IMR-90 (cell line): ENCODE data around the gene HPS6. TPM values are rescaled to one million over a fixed set of nuclear protein-coding genes. Genes with fewer than 3 reads are reported as not detected.
A peak's percentile ranks its signal among the peaks of the same experiment; 100 is the strongest.

ENCODE experiments used
- ATAC-seq: fragments of 200-7000 bp; cut with Tn5 transposase; 2 replicates; pipeline ENCODE4 v1.9.1; 2020; ENCODE audit warnings: low read depth, mild to moderate bottlenecking, moderate library complexity
- BruUV-seq: library from RNA; stranded (reverse); fragments of 400-500 nt; replicated peaks from 2 replicates; lab custom pipeline; 2021; lab: Mats Ljungman, UMichigan
- CTCF ChIA-PET: fragments of 300-600 bp; formaldehyde crosslinking; extraction: SDS; loops from one replicate; lab custom pipeline; 2021; ENCODE audit warnings: antibody characterized with exemption; lab: Yijun Ruan, JAX
- POLR2A ChIA-PET: fragments of 300-600 bp; sonication (Branson Sonifier 250); formaldehyde crosslinking; loops from one replicate; lab custom pipeline; 2022; ENCODE audit warnings: antibody characterized with exemption; ENCODE audit not compliant: unreplicated experiment; lab: Charles Lee
- DNase-seq: peaks from one replicate; pipeline ENCODE4 v3.0.0; 2013
- H2AFZ ChIP-seq: replicated peaks from 2 replicates; pipeline ENCODE3; 2013; ENCODE audit warnings: low read length, mild to moderate bottlenecking; ENCODE audit not compliant: poor library complexity
- H2AK5ac ChIP-seq: 2 replicates; pipeline ENCODE4 v1.6.1; 2013; ENCODE audit warnings: low read depth, low read length, inconsistent platforms
- H2AK9ac ChIP-seq: replicated peaks from 2 replicates; pipeline ENCODE3; 2013; ENCODE audit warnings: mild to moderate bottlenecking, low read depth, low read length, moderate library complexity; ENCODE audit not compliant: poor library complexity
- H2BK120ac ChIP-seq: 2 replicates; pipeline ENCODE4 v1.6.1; 2013; ENCODE audit warnings: low read depth, low read length, inconsistent platforms
- H2BK15ac ChIP-seq: 3 replicates; pipeline ENCODE4 v1.6.1; 2013; ENCODE audit warnings: low read depth, low read length, inconsistent platforms
- H2BK20ac ChIP-seq: 2 replicates; pipeline ENCODE4 v1.6.1; 2013; ENCODE audit warnings: low read depth, mild to moderate bottlenecking, inconsistent platforms, low read length, moderate library complexity
- H2BK5ac ChIP-seq: 2 replicates; pipeline ENCODE4 v1.6.1; 2013; ENCODE audit warnings: mild to moderate bottlenecking, low read depth, low read length, inconsistent platforms; ENCODE audit not compliant: poor library complexity, severe bottlenecking
- H3K14ac ChIP-seq: replicated peaks from 2 replicates; pipeline ENCODE4 v1.6.1; 2013; ENCODE audit warnings: low read depth, low read length, inconsistent platforms
- H3K18ac ChIP-seq: 2 replicates; pipeline ENCODE4 v1.6.1; 2013; ENCODE audit warnings: low read depth, low read length, control low read depth
- H3K23ac ChIP-seq: 2 replicates; pipeline ENCODE4 v1.6.1; 2013; ENCODE audit warnings: low read depth, low read length, inconsistent platforms
- H3K27ac ChIP-seq: 2 replicates; pipeline ENCODE4 v1.5.1; 2013; ENCODE audit warnings: mild to moderate bottlenecking, control low read depth, low read length; ENCODE audit not compliant: insufficient read depth
- H3K27me3 ChIP-seq: 2 replicates; pipeline ENCODE4 v1.6.1; 2013; ENCODE audit warnings: low read length; ENCODE audit not compliant: control insufficient read depth, insufficient read depth
- H3K36me3 ChIP-seq: 2 replicates; pipeline ENCODE4 v1.6.1; 2013; ENCODE audit warnings: low read length, mixed read lengths; ENCODE audit not compliant: control insufficient read depth, insufficient read depth
- H3K4ac ChIP-seq: 2 replicates; pipeline ENCODE4 v1.6.1; 2013; ENCODE audit warnings: low read depth, low read length, inconsistent platforms
- H3K4me1 ChIP-seq: 2 replicates; pipeline ENCODE4 v1.6.1; 2013; ENCODE audit warnings: low read length, mixed read lengths; ENCODE audit not compliant: control insufficient read depth, insufficient read depth
- H3K4me2 ChIP-seq: 2 replicates; pipeline ENCODE4 v1.6.1; 2013; ENCODE audit warnings: low read depth, mild to moderate bottlenecking, control low read depth, low read length, moderate library complexity
- H3K4me3 ChIP-seq: 2 replicates; pipeline ENCODE4 v1.5.1; 2013; ENCODE audit warnings: low read depth, mild to moderate bottlenecking, control low read depth, low read length, moderate library complexity; ENCODE audit not compliant: insufficient read depth
- H3K56ac ChIP-seq: 2 replicates; pipeline ENCODE4 v1.6.1; 2013; ENCODE audit warnings: low read length, inconsistent platforms; ENCODE audit not compliant: insufficient read depth; ENCODE audit errors: extremely low read depth
- H3K79me1 ChIP-seq, 2 experiments: 2 replicates each; pipeline ENCODE4 v1.6.1; 2013; ENCODE audit warnings: low read length in 2 of 2, inconsistent platforms in 1 of 2, low read depth in 1 of 2
- H3K9ac ChIP-seq: 2 replicates; pipeline ENCODE4 v1.6.1; 2013; ENCODE audit warnings: low read depth, low read length, control low read depth
- H3K9me1 ChIP-seq: 2 replicates; pipeline ENCODE4 v1.6.1; 2013; ENCODE audit warnings: low read length, inconsistent platforms; ENCODE audit not compliant: insufficient read depth
- H3K9me3 ChIP-seq: 2 replicates; pipeline ENCODE4 v1.6.1; 2013; ENCODE audit warnings: low read length; ENCODE audit not compliant: control insufficient read depth, insufficient read depth
- H4K20me1 ChIP-seq: 2 replicates; pipeline ENCODE4 v1.6.1; 2013; ENCODE audit warnings: low read length, inconsistent platforms; ENCODE audit not compliant: insufficient read depth
- H4K5ac ChIP-seq: 2 replicates; pipeline ENCODE4 v1.6.1; 2013; ENCODE audit warnings: mild to moderate bottlenecking, low read depth, low read length, control low read depth
- H4K8ac ChIP-seq, 2 experiments: 2 replicates each; pipeline ENCODE4 v1.6.1; 2013; ENCODE audit warnings: low read depth in 2 of 2, low read length in 2 of 2, control low read depth in 1 of 2, inconsistent platforms in 1 of 2
- H4K91ac ChIP-seq: 2 replicates; pipeline ENCODE4 v1.6.1; 2013; ENCODE audit warnings: low read depth, low read length, inconsistent platforms; ENCODE audit not compliant: insufficient read depth
- BHLHE40 ChIP-seq: fragments of 150-350 bp; IDR thresholded peaks from 2 replicates; pipeline ENCODE4 v1.6.1; 2016; ENCODE audit warnings: mild to moderate bottlenecking, low read depth, low read length
- CEBPB ChIP-seq: IDR thresholded peaks from 2 replicates; pipeline ENCODE4 v1.6.1; 2012; ENCODE audit warnings: low read depth, low read length, improper control_type of control experiment
- ELK1 ChIP-seq: fragments of 150-350 bp; IDR thresholded peaks from 2 replicates; pipeline ENCODE4 v1.6.1; 2016; ENCODE audit warnings: low read depth, mild to moderate bottlenecking, low read length, moderate library complexity, borderline replicate concordance
- FOS ChIP-seq: fragments of 150-350 bp; IDR thresholded peaks from 2 replicates; pipeline ENCODE4 v1.6.1; 2016; ENCODE audit warnings: low read depth, low read length
- MAZ ChIP-seq: IDR thresholded peaks from 2 replicates; pipeline ENCODE4 v1.6.1; 2012; ENCODE audit warnings: low read depth, mild to moderate bottlenecking, low read length, improper control_type of control experiment, moderate library complexity, borderline replicate concordance
- MXI1 ChIP-seq: IDR thresholded peaks from 2 replicates; pipeline ENCODE4 v1.6.1; 2012; ENCODE audit warnings: low read depth, mild to moderate bottlenecking, low read length, moderate library complexity, borderline replicate concordance
- NFE2L2 ChIP-seq: fragments of 150-350 bp; IDR thresholded peaks from 2 replicates; pipeline ENCODE4 v1.6.1; 2016; ENCODE audit warnings: low read depth, mild to moderate bottlenecking, low read length
- POLR2A ChIP-seq: IDR thresholded peaks from 2 replicates; pipeline ENCODE4 v1.6.1; 2012; ENCODE audit warnings: mild to moderate bottlenecking, low read depth, low read length
- RAD21 ChIP-seq: IDR thresholded peaks from 2 replicates; pipeline ENCODE4 v1.6.1; 2012; ENCODE audit warnings: low read length, improper control_type of control experiment
- RCOR1 ChIP-seq: IDR thresholded peaks from 2 replicates; pipeline ENCODE4 v1.6.1; 2012; ENCODE audit warnings: mild to moderate bottlenecking, low read length, improper control_type of control experiment; ENCODE audit not compliant: insufficient replicate concordance
- SMC3 ChIP-seq: fragments of 150-350 bp; IDR thresholded peaks from 2 replicates; pipeline ENCODE4 v1.6.1; 2016; ENCODE audit warnings: low read depth, mild to moderate bottlenecking, antibody characterized with exemption, low read length, moderate library complexity
- USF2 ChIP-seq: fragments of 150-350 bp; IDR thresholded peaks from 2 replicates; pipeline ENCODE4 v1.6.1; 2017; ENCODE audit warnings: mild to moderate bottlenecking, antibody characterized with exemption, low read length, low read depth
- WGBS, 2 experiments: methylation state at CpG; one replicate each; pipeline versions ENCODE4 v1.1.5 to v1.1.7; 2013; ENCODE audit warnings: missing lambda C conversion rate in 2 of 2; ENCODE audit not compliant: insufficient read length in 1 of 2; ENCODE audit errors: extremely low coverage in 2 of 2; 5-methylcytosine and 5-hydroxymethylcytosine counted together
- dilution Hi-C: fragments of 300-500 bp; cut with HindIII; formaldehyde crosslinking; loops from one replicate; pipeline ENCODE4 v1.14.3; 2018; ENCODE audit warnings: low sequenced_read_pairs; ENCODE audit not compliant: unreplicated experiment
- in situ Hi-C: fragments of 300-500 bp; cut with MboI; formaldehyde crosslinking; loops from 3 replicates; pipeline ENCODE4 v1.14.3; 2019; ENCODE audit warnings: low sequenced_read_pairs, inconsistent platforms, mixed read lengths
- intact Hi-C: fragments of 100-400 bp; cut with micrococcal nuclease; formaldehyde crosslinking; loops from 2 replicates; pipeline ENCODE4 v1.10.0; 2022
- polyA plus RNA-seq, 3 experiments: library from polyadenylated mRNA; depleted of rRNA; stranded (reverse); fragments of >200 nt; gene quantifications; 2 replicates each; pipeline ENCODE4 v1.2.3, GENCODE V29; 2012; ENCODE audit warnings: low replicate concordance in 1 of 3
- total RNA-seq: library from RNA; depleted of rRNA; stranded (reverse); fragments of >200 nt; gene quantifications from 2 replicates; pipeline ENCODE4 v1.2.3, GENCODE V29; 2012

Gene HPS6
- total and polyA plus RNA-seq, 2 of the 4 experiments (the other 2 are of a cell fraction), result 10.5 to 23.1 TPM

DNA sequence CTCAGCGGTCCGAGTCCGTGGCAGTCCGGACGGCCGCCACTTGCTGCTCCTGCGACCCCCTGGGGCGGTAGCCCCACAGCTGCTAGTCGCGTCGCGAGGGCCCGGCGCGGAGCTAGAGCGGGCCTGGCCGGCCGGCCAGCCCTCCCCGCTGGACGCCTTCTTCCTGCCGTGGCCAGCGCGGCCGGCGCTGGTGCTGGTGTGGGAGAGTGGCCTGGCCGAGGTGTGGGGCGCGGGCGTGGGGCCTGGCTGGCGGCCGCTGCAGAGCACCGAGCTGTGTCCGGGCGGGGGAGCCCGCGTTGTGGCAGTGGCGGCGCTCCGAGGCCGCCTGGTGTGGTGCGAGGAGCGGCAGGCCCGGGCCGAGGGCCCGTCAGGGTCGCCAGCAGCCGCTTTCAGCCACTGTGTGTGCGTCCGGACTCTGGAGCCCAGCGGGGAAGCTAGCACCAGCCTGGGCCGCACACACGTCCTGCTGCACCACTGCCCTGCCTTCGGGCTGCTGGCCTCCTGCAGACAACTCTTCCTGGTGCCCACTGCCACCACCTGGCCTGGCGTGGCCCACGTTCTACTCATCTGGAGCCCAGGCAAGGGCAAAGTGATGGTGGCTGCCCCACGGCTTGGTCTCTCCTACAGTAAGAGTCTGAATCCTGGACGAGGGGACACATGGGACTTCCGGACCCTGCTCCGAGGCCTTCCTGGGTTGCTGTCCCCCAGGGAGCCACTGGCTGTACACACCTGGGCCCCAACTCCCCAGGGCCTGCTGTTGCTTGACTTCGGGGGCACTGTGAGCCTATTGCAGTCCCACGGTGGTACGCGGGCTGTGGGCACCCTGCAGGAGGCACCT lies 631 bp downstream of the HPS6 start (continued):
- TF ChIP-seq NFE2L2, result no peak
- no peak; the same call in 1 of the 2 replicates for TF ChIP-seq POLR2A
- no peak for TF ChIP-seq RCOR1

- H3K4me1 ChIP-seq, result peaks cover 22% of the 10 kb centered on the region
- H3K9me1 ChIP-seq, result peaks cover 19% of the 10 kb centered on the region
- H3K36me3 ChIP-seq, result peaks cover 20% of the 10 kb centered on the region
- no peaks in the 10 kb centered on the region for H3K27me3 ChIP-seq
- intact Hi-C loops (no loop called here), in situ Hi-C loops (no loop called here), dilution Hi-C loops (no loop called here)
- peak overlapping the region; percentile 61; the same call in 1 of the 2 replicates for H3K27ac ChIP-seq
- H3K18ac ChIP-seq, result no peak overlapping the region
- no peak for DNase-seq
- no peak overlapping the region for H2BK20ac ChIP-seq
- ChIA-PET CTCF (interaction anchor here (1.5 kb wide), 1 partner anchor 56 kb away, joined by 3 read pairs; no protein-coding TSS in a partner anchor), POLR2A (no interaction called here)
- peak overlapping the region; percentile 97 for H3K4me2 ChIP-seq
- no TSS peak for BruUV-seq
- peak overlapping the region; percentile 89 for H2AFZ ChIP-seq
- no peak overlapping the region for H2BK120ac ChIP-seq
- peaks cover 22 to 43% of the 10 kb centered on the region in 2 experiments for H3K79me1 ChIP-seq
- peak overlapping the region; percentile 98 for H3K9ac ChIP-seq
- no peak overlapping the region for H4K5ac ChIP-seq
- H3K56ac ChIP-seq, result no peak overlapping the region
- peaks cover 33% of the 10 kb centered on the region for H4K20me1 ChIP-seq
- no peak for ATAC-seq
- TF ChIP-seq FOS (no peak), RAD21 (no peak), ELK1 (no peak), MXI1 (no peak), SMC3 (no peak), NFE2L2 (no peak), RCOR1 (no peak), MAZ (no peak), POLR2A (no peak), CEBPB (no peak), USF2 (no peak), BHLHE40 (no peak)
- no peaks in the 10 kb centered on the region for H3K9me3 ChIP-seq
- peak overlapping the region in 1 of 2 experiments; percentile 55; a peak in 1 of 4 replicates for H4K8ac ChIP-seq
- no peak overlapping the region; the same call in 1 of the 2 replicates for H3K4ac ChIP-seq
- H2BK5ac ChIP-seq, result no peak overlapping the region
- H4K91ac ChIP-seq, result no peak overlapping the region; the same call in 1 of the 2 replicates
- peak overlapping the region; percentile 68 for H3K4me3 ChIP-seq
- H3K14ac ChIP-seq, result no peak overlapping the region; the same call in 1 of the 2 replicates
- no peak overlapping the region for H2BK15ac ChIP-seq
- H3K23ac ChIP-seq, result peak overlapping the region; percentile 16; the same call in 1 of the 2 replicates
- peak overlapping the region; percentile 73 for H2AK9ac ChIP-seq
- 92% methylated on average over 5 of the region's 16 CpGs; no CpG with 5 or more reads in 1 of the 2 experiments for WGBS, 2 experiments
- H2AK5ac ChIP-seq, result peak overlapping the region; percentile 90; the same call in 1 of the 2 replicates
Measured at GRCh38 chr10:102066399-102067088, 1.4 kb downstream of the HPS6 start.
